ENCODE measurements around the gene NR1H2.

DNA sequence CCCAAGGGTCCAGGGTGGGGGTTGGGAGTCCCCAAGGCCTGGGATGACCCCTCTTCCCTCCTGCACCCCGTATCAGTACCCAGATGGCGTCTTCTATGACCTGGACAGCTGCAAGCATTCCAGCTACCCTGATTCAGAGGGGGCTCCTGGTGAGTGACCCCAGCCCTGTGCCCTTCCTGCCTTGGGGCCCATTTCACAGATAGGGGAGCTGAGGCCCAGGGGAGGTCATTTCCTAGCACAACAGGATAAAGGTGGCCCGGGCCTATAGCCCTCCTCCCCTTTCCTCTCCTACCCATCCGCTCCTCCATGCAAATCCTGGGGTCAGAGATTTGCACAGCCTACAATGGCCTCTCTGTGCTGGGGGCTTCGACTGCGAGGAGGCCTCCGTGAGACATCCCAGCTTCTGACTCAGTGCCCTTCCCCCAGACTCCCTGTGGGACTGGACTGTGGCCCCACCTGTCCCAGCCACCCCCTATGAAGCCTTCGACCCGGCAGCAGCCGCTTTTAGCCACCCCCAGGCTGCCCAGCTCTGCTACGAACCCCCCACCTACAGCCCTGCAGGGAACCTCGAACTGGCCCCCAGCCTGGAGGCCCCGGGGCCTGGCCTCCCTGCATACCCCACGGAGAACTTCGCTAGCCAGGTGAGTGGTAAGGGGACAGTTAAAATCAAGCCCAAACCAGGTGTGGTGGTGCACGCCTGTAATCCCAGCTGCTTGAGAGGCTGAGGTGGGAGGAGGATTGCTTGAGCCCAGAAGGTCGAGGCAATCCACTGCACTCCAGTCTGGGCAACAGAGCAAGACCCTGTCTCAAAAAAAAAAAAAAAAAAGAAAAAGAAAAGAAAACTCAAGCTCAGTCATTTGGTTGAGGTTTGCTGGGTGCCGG is 46.4 kb downstream of the NR1H2 start:
- TF ChIP-seq, protein P1, sequence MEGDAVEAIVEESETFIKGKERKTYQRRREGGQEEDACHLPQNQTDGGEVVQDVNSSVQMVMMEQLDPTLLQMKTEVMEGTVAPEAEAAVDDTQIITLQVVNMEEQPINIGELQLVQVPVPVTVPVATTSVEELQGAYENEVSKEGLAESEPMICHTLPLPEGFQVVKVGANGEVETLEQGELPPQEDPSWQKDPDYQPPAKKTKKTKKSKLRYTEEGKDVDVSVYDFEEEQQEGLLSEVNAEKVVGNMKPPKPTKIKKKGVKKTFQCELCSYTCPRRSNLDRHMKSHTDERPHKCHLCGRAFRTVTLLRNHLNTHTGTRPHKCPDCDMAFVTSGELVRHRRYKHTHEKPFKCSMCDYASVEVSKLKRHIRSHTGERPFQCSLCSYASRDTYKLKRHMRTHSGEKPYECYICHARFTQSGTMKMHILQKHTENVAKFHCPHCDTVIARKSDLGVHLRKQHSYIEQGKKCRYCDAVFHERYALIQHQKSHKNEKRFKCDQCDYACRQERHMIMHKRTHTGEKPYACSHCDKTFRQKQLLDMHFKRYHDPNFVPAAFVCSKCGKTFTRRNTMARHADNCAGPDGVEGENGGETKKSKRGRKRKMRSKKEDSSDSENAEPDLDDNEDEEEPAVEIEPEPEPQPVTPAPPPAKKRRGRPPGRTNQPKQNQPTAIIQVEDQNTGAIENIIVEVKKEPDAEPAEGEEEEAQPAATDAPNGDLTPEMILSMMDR (IDR thresholded peaks at IDR 0.05): no peak
- no peak for TF ChIP-seq EP300 (IDR thresholded peaks at IDR 0.05)

Data from tibial nerve (tissue), 4 donors.